Measurements from ENCODE around the gene SLC49A3. TPM values are rescaled to one million over a fixed set of nuclear protein-coding genes. Genes with fewer than 3 reads are reported as not detected.

Gene SLC49A3
- total and polyA plus RNA-seq, 2 of the 8 experiments (the other 6 are each of a cell fraction or from before 2014, with no cell fraction given) = 5.0 to 8.8 TPM

GRCh38 chr4:665751-666435, 23.1 kb downstream of the SLC49A3 start:
- Histone ChIP-seq H3K9ac (replicated peaks in 1 of 4; ENCODE audit: extremely low read depth in 1 of 4, low read depth in 3 of 4, low read length in 3 of 4) (no peak overlapping the region), H3K4ac (replicated peaks; ENCODE audit: insufficient read length, low read depth, low read length) (no peak overlapping the region), H4K5ac (ENCODE audit: insufficient read length, low read depth, low read length) (no peak overlapping the region), H2BK15ac (ENCODE audit: low read length) (no peak overlapping the region), H2BK20ac (ENCODE audit: low read length) (no peak overlapping the region), H3K56ac (replicated peaks; ENCODE audit: insufficient read length, low read depth, low read length) (no peak overlapping the region), H3K14ac (ENCODE audit: insufficient read length) (no peak overlapping the region), H3K79me2 (ENCODE audit: control insufficient read depth in 1 of 2, insufficient read depth in 2 of 2, low read length in 2 of 2) (no peaks in the 10 kb centered on the region), H3K79me1 (ENCODE audit: low read depth, low read length) (no peaks in the 10 kb centered on the region), H3K4me3 (ENCODE audit: extremely low read depth in 1 of 4, insufficient read depth in 2 of 4, low read depth in 3 of 4, low read length in 4 of 4) (no peak overlapping the region), H2AK5ac (ENCODE audit: low read depth, low read length) (no peak overlapping the region), H3K27ac (ENCODE audit: low read depth, low read length) (no peak overlapping the region), H3K18ac (ENCODE audit: extremely low read depth, low read length) (no peak overlapping the region), H3K23me2 (ENCODE audit: low read depth, low read length) (peaks cover 4% of the 10 kb centered on the region; the same call in 1 of the 2 replicates), H3K23ac (ENCODE audit: insufficient read length) (no peak overlapping the region), H4K91ac (replicated peaks; ENCODE audit: insufficient read length, low read length) (no peak overlapping the region), H2BK120ac (replicated peaks; ENCODE audit: low read depth, low read length) (no peak overlapping the region), H3K4me2 (ENCODE audit: insufficient read depth in 1 of 2, low read depth in 2 of 2, low read length in 2 of 2) (no peak overlapping the region), H2BK12ac (ENCODE audit: low read depth, low read length) (no peak overlapping the region), H2AFZ (ENCODE audit: low read length) (no peak overlapping the region), H4K20me1 (replicated peaks in 1 of 2; ENCODE audit: control insufficient read depth in 1 of 2, insufficient read depth in 2 of 2, low read length in 2 of 2) (peaks cover 0 to 5% of the 10 kb centered on the region in 2 experiments), H3K27me3 (replicated peaks in 1 of 4; ENCODE audit: control insufficient read depth in 3 of 4, extremely low read depth in 1 of 4, insufficient read depth in 3 of 4, low read length in 3 of 4) (no peaks in the 10 kb centered on the region), H3K36me3 (ENCODE audit: control insufficient read depth in 2 of 4, insufficient read depth in 4 of 4, low read length in 3 of 4) (peaks cover 0 to 5% (median 0%) of the 10 kb centered on the region in 4 experiments; a peak in 1 of 8 replicates), H2BK5ac (ENCODE audit: low read depth, low read length) (no peak overlapping the region), H3K4me1 (replicated peaks in 1 of 4; ENCODE audit: control insufficient read depth in 3 of 4, insufficient read depth in 4 of 4, low read length in 3 of 4) (no peaks in the 10 kb centered on the region; a peak in 1 of 7 replicates), H4K8ac (ENCODE audit: extremely low read depth, insufficient read depth, low read length) (no peak overlapping the region), H3K9me3 (ENCODE audit: insufficient read depth in 2 of 2, low read depth in 1 of 2, low read length in 1 of 2) (no peaks in the 10 kb centered on the region)
- ChIA-PET POLR2A (ENCODE audit: partially characterized antibody) (interaction anchor here (0.7 to 5.0 kb wide), 10 partner anchors 7 to 87 kb away, joined by 3 to 53 read pairs (median 4); partner anchors contain the start of genes ATP5ME and MYL5), CTCF (ENCODE audit: partially characterized antibody) (interaction anchor here (1.5 to 3.0 kb wide), 3 partner anchors 8 to 63 kb away, joined by 3 to 22 read pairs (median 11); partner anchors contain the start of genes ATP5ME and MYL5)
- FAIRE-seq (no peak), DNase-seq (ENCODE audit: low read depth in 1 of 2, low spot score in 2 of 2) (no peak)
- 87% methylated on average over 18 of the region's 22 CpGs; no CpG with 5 or more reads in 1 of the 2 experiments for WGBS, 2 experiments (ENCODE audit: extremely low coverage in 1 of 2, insufficient coverage in 1 of 2, insufficient read length in 1 of 2, insufficient replicate concordance in 2 of 2, low coverage in 1 of 2, low lambda C conversion rate in 2 of 2, missing lambda C conversion rate in 1 of 2)
- TF ChIP-seq EGR1 (IDR thresholded peaks at IDR 0.05; ENCODE audit: borderline replicate concordance, low read depth, low read length) (no peak), ATF2 (IDR thresholded peaks at IDR 0.05; ENCODE audit: low read length) (no peak), BACH1 (IDR thresholded peaks at IDR 0.05; ENCODE audit: low read length) (no peak), KDM5A (IDR thresholded peaks at IDR 0.05; ENCODE audit: low read length) (no peak)

Measured in H1 (cell line).